ENCODE measurements around the gene PDE7B.

DNA sequence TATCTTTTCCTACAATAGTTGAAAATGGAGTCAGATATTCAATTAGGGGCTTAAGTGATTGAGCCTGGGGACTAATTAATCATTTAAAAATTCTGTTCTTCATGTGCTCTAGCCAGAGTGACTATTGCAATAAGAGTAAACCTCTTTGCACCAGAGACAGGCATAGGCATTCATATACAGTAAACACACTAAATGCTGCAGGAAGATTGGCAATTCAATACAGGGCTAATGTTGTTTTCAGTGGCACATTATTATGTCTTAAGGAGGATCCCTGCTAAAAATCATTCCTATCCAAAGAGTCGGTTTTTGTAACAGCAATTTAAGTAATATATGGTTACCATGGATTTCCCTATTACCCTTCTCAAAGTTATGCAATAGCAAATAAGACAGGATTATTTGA, 1.2 kb downstream of the PDE7B start:
- TF ChIP-seq, protein P1, sequence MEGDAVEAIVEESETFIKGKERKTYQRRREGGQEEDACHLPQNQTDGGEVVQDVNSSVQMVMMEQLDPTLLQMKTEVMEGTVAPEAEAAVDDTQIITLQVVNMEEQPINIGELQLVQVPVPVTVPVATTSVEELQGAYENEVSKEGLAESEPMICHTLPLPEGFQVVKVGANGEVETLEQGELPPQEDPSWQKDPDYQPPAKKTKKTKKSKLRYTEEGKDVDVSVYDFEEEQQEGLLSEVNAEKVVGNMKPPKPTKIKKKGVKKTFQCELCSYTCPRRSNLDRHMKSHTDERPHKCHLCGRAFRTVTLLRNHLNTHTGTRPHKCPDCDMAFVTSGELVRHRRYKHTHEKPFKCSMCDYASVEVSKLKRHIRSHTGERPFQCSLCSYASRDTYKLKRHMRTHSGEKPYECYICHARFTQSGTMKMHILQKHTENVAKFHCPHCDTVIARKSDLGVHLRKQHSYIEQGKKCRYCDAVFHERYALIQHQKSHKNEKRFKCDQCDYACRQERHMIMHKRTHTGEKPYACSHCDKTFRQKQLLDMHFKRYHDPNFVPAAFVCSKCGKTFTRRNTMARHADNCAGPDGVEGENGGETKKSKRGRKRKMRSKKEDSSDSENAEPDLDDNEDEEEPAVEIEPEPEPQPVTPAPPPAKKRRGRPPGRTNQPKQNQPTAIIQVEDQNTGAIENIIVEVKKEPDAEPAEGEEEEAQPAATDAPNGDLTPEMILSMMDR (tag by site-specific recombination; IDR thresholded peaks at IDR 0.05) = no peak
- TF ChIP-seq ZNF501 (tag by site-specific recombination; IDR thresholded peaks at IDR 0.05) (no peak), ZNF391 (tag by site-specific recombination; IDR thresholded peaks at IDR 0.05; ENCODE audit: borderline replicate concordance, low read depth) (no peak), ZNF121 (tag by site-specific recombination; IDR thresholded peaks at IDR 0.05) (no peak)
- TF ChIP-seq, protein P2, sequence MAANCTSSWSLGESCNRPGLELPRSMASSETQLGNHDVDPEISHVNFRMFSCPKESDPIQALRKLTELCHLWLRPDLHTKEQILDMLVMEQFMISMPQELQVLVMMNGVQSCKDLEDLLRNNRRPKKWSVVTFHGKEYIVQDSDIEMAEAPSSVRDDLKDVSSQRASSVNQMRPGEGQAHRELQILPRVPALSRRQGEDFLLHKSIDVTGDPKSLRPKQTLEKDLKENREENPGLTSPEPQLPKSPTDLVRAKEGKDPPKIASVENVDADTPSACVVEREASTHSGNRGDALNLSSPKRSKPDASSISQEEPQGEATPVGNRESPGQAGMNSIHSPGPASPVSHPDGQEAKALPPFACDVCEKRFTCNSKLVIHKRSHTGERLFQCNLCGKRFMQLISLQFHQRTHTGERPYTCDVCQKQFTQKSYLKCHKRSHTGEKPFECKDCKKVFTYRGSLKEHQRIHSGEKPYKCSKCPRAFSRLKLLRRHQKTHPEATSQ (tag by site-specific recombination; IDR thresholded peaks at IDR 0.05) = no peak

Measured in HEK293 (cell line).